Gastroesophageal sphincter (tissue), 4 donors: ENCODE data around the gene TP63. TPM values are rescaled to one million over a fixed set of nuclear protein-coding genes. Genes with fewer than 3 reads are reported as not detected.

Experiments
- ATAC-seq: fragments of 150-250 bp; one replicate; pipeline ENCODE4 v1.9.1; 2016; ENCODE audit warnings: mild to moderate bottlenecking, moderate library complexity
- H3K27ac ChIP-seq, 4 donors: fragments of 200-600 bp; sonication (generic) in 3 of 4; 1 replicate in 3 of 4; 2 replicates in 1 of 4; pipeline ENCODE4 v1.5.1; 2016 to 2019
- H3K27me3 ChIP-seq: fragments of 200-600 bp; sonication (generic); one replicate; pipeline ENCODE4 v1.5.1; 2019
- H3K36me3 ChIP-seq, 2 donors: fragments of 200-600 bp; sonication (generic); one replicate each; pipeline ENCODE4 v1.5.1; 2019; ENCODE audit warnings: control low read depth in 1 of 2
- H3K4me1 ChIP-seq, 3 donors: fragments of 200-600 bp; sonication (generic); 1 replicate in 2 of 3; 2 replicates in 1 of 3; pipeline ENCODE4 v1.5.1; 2016 to 2019; ENCODE audit warnings: control low read depth in 2 of 3
- H3K4me3 ChIP-seq, 2 donors: fragments of 200-600 bp; sonication (generic); one replicate each; pipeline ENCODE4 v1.5.1; 2019; ENCODE audit warnings: mild to moderate bottlenecking in 1 of 2, moderate library complexity in 1 of 2
- H3K9me3 ChIP-seq, 3 donors: fragments of 200-600 bp; sonication (generic); one replicate each; pipeline ENCODE4 v1.5.1; 2017 to 2019; ENCODE audit warnings: control low read depth in 2 of 3
- CTCF ChIP-seq, 4 experiments: fragments of 200-600 bp in 2 of 4; fragments of 450-650 bp in 2 of 4; sonication (generic) in 1 of 4; IDR thresholded peaks; one replicate each; pipeline ENCODE4 v1.5.1; 2017 to 2019; ENCODE audit warnings: antibody characterized with exemption in 4 of 4, mild to moderate bottlenecking in 2 of 4, moderate library complexity in 2 of 4
- EP300 ChIP-seq: sonication (generic); formaldehyde crosslinking; IDR thresholded peaks from one replicate; pipeline ENCODE4 v1.6.1; 2017; ENCODE audit warnings: antibody characterized with exemption, mild to moderate bottlenecking
- POLR2A ChIP-seq, 2 donors: fragments of 450-650 bp; IDR thresholded peaks; one replicate each; pipeline ENCODE4 v1.6.1; 2017; ENCODE audit warnings: antibody characterized with exemption in 2 of 2, mild to moderate bottlenecking in 2 of 2, moderate library complexity in 1 of 2
- POLR2AphosphoS5 ChIP-seq: sonication (generic); formaldehyde crosslinking; IDR thresholded peaks from one replicate; pipeline ENCODE4 v1.6.1; 2017; ENCODE audit warnings: antibody characterized with exemption
- WGBS, 2 donors: methylation state at CpG; one replicate each; pipeline ENCODE4 v1.1.5; 2018; ENCODE audit warnings: low coverage in 1 of 2; 5-methylcytosine and 5-hydroxymethylcytosine counted together
- total RNA-seq, 4 donors: library from RNA; depleted of rRNA; stranded (reverse); fragments of >200 nt; gene quantifications; one replicate each; pipeline ENCODE4 v1.1.0, GENCODE V29; 2016

Gene TP63
- total RNA-seq, 4 donors from 2014 or later = 0.13 to 7.4 (median 3.4) TPM; not detected in 1

DNA sequence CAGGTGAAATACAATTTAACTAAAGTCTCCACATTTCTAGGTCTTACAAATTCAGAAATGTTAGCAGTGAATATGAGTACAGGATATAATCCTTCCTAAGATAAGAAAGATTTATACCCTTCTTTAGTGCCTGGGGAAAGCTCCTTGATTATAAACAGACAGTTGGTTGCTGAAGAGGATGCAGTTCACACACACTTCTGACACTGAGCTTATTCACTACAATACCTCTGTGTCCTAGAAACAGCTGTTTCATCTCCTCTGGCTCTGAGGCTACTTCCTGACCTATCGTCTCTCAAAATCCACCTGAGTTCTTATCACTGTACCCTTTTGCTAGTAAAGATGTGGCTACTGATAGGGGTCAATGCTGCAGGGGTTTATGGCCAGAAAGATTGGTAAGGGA lies 57.1 kb downstream of the TP63 start:
- 11% methylated on average over 1 of the region's 1 CpG; no CpG with 5 or more reads in 1 of the 2 donors for WGBS, 2 donors
- Histone ChIP-seq H3K27ac (no peak overlapping the region), H3K36me3 (no peaks in the 10 kb centered on the region), H3K9me3 (no peaks in the 10 kb centered on the region), H3K4me3 (no peak overlapping the region), H3K27me3 (no peaks in the 10 kb centered on the region), H3K4me1 (no peaks in the 10 kb centered on the region)
- no peak for TF ChIP-seq POLR2A (IDR thresholded peaks at IDR 0.05)
- TF ChIP-seq CTCF (IDR thresholded peaks at IDR 0.05) = no peak
- TF ChIP-seq EP300 = no peak
- no peak for TF ChIP-seq POLR2AphosphoS5
- no peak for ATAC-seq

DNA sequence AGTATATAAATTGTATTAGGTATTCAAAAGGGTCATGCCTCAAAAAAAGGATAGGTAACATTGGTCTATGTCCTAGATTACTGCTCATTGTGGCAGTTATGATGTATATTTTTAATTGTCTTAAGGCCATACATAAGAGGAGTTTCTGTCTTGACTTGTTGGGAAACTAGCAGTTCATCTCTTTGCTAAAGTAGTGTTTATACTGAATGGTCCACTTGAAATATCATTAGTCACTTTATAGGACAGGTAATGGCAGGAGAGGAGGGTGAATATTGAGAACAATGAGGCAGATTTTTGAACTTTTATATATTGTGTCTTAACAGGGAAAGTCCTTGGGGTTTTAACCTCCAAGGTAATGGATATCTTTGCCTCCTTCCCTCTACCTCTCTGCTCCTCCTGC lies 58.4 kb downstream of the TP63 start:
- no peak for TF ChIP-seq POLR2A (IDR thresholded peaks at IDR 0.05)
- no peak for TF ChIP-seq EP300
- TF ChIP-seq CTCF (IDR thresholded peaks at IDR 0.05) = no peak
- TF ChIP-seq POLR2AphosphoS5 = no peak
- ATAC-seq = no peak
- Histone ChIP-seq H3K4me1 (no peaks in the 10 kb centered on the region), H3K36me3 (no peaks in the 10 kb centered on the region), H3K27me3 (no peaks in the 10 kb centered on the region), H3K4me3 (no peak overlapping the region), H3K27ac (no peak overlapping the region), H3K9me3 (no peaks in the 10 kb centered on the region)

DNA sequence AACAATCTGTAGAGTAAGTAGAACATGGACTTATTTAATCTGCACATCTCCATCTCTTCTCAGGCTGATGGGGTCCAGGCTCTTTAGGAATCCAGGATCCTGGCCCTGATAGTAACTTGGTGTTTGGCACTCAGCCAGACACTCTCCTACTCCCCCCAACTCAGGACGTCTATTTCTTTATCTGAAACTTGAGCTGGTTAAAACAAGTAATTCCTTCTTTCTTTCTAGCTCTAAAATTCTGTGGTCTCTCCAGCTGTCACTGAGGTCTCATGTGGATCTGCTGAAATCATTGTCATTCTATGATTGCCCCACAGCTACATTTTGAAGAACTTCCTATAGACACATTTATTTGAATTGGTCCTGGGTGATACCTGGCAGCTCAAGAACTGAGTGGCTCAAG lies 59.0 kb downstream of the TP63 start:
- Histone ChIP-seq H3K4me3 (no peak overlapping the region), H3K27ac (no peak overlapping the region), H3K27me3 (no peaks in the 10 kb centered on the region), H3K4me1 (no peaks in the 10 kb centered on the region), H3K9me3 (no peaks in the 10 kb centered on the region), H3K36me3 (no peaks in the 10 kb centered on the region)
- TF ChIP-seq POLR2A (IDR thresholded peaks at IDR 0.05) = no peak
- no peak for TF ChIP-seq EP300
- no peak for TF ChIP-seq CTCF (IDR thresholded peaks at IDR 0.05)
- TF ChIP-seq POLR2AphosphoS5 = no peak
- ATAC-seq = no peak
- WGBS, 2 donors = 7 to 33% methylated on average over 1 of the region's 1 CpG

DNA sequence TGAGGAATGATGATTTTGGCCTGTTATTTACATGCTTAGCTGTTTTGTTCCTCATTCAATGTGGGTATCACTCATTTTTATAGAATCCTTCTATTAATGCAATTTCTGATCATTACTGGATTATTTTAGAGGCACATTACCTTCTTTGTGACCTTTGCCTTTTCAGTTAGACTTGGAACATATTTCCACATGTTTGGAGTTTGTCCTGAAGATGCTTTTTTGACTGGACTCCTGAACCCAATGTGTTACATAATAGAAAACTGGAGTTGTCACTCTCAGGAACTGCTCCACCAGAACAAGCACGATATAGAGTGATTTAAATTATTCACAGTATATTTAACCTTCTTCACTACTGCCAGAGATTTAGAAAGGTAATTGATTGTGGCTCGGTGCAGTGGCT lies 59.5 kb downstream of the TP63 start:
- Histone ChIP-seq H3K4me1 (no peaks in the 10 kb centered on the region), H3K27me3 (no peaks in the 10 kb centered on the region), H3K4me3 (no peak overlapping the region), H3K36me3 (no peaks in the 10 kb centered on the region), H3K9me3 (no peaks in the 10 kb centered on the region), H3K27ac (no peak overlapping the region)
- WGBS, 2 donors = 80 to 100% methylated on average over 1 to 2 of the region's 2 CpGs
- no peak for ATAC-seq
- TF ChIP-seq CTCF (IDR thresholded peaks at IDR 0.05) (no peak), EP300 (no peak), POLR2A (IDR thresholded peaks at IDR 0.05) (no peak), POLR2AphosphoS5 (no peak)

GRCh38 chr3:189695400-189695799 lies 64.2 kb downstream of the TP63 start:
- no peak overlapping the region for H3K27ac ChIP-seq
- no peak for TF ChIP-seq POLR2A (IDR thresholded peaks at IDR 0.05)
- no peak for ATAC-seq
- no peaks in the 10 kb centered on the region for H3K4me1 ChIP-seq
- H3K4me3 ChIP-seq = no peak overlapping the region
- 98 to 100% methylated on average over 2 of the region's 2 CpGs for WGBS, 2 donors
- no peaks in the 10 kb centered on the region for H3K36me3 ChIP-seq
- no peaks in the 10 kb centered on the region for H3K27me3 ChIP-seq
- H3K9me3 ChIP-seq = no peaks in the 10 kb centered on the region

- no peaks in the 10 kb centered on the region for H3K27me3 ChIP-seq
- TF ChIP-seq EP300 = no peak
- TF ChIP-seq POLR2A (IDR thresholded peaks at IDR 0.05) = no peak
- TF ChIP-seq CTCF (IDR thresholded peaks at IDR 0.05) = no peak
- no peak for TF ChIP-seq POLR2AphosphoS5
- ATAC-seq = no peak
- H3K9me3 ChIP-seq = no peaks in the 10 kb centered on the region
- H3K27ac ChIP-seq = no peak overlapping the region
- no peaks in the 10 kb centered on the region for H3K4me1 ChIP-seq
- 54 to 72% methylated on average over 2 of the region's 2 CpGs for WGBS, 2 donors
- H3K36me3 ChIP-seq = no peaks in the 10 kb centered on the region
- H3K4me3 ChIP-seq = no peak overlapping the region
Observed at GRCh38 chr3:189698811-189699210, 67.6 kb downstream of the TP63 start.
